Measurements from ENCODE around the gene TNNI3. TPM values are rescaled to one million over a fixed set of nuclear protein-coding genes. Genes with fewer than 3 reads are reported as not detected.
A peak's percentile ranks its signal among the peaks of the same experiment; 100 is the strongest.

Gene TNNI3
- total and polyA plus RNA-seq, 9 of the 15 experiments (the other 6 are each of a cell fraction or from before 2014, with no cell fraction given), result 4.7 to 158 (median 42.0) TPM

GRCh38 chr19:55113570-55114039, 43.9 kb downstream of the TNNI3 start:
- DNase-seq (ENCODE audit: extremely low read depth in 1 of 4, low spot score in 3 of 4) (peak; percentile 41 to 59 (median 52)), FAIRE-seq (no peak), ATAC-seq (no peak)
- 49% methylated on average over 10 of the region's 12 CpGs for WGBS (ENCODE audit: insufficient coverage, low coverage, missing lambda C conversion rate)
- Histone ChIP-seq H4K20me1 (replicated peaks; ENCODE audit: control insufficient read depth, insufficient read depth, low read length) (peaks cover 33% of the 10 kb centered on the region), H3K9ac (ENCODE audit: insufficient read depth in 1 of 2, low read depth in 2 of 2, low read length in 2 of 2) (peak overlapping the region in 1 of 2 experiments; percentile 81; a peak in 2 of 4 replicates), H3K4me1 (replicated peaks in 1 of 2; ENCODE audit: control insufficient read depth in 2 of 2, insufficient read depth in 2 of 2, low read length in 2 of 2) (peaks cover 36 to 65% of the 10 kb centered on the region in 2 experiments), H3K4me3 (no peak overlapping the region), H3K4me2 (ENCODE audit: insufficient read depth, low read length) (0 out of 2 replicates have a peak overlapping the region, but pooled peaks have one; percentile 4), H3K79me2 (ENCODE audit: control insufficient read depth, insufficient read depth, low read length) (peaks cover 67% of the 10 kb centered on the region), H3K36me3 (ENCODE audit: control insufficient read depth, insufficient read depth, low read length) (peaks cover 53% of the 10 kb centered on the region; the same call in 2 of the 3 replicates), H3K9me3 (replicated peaks; ENCODE audit: control insufficient read depth, insufficient read depth, low read depth, low read length) (no peaks in the 10 kb centered on the region), H2AFZ (ENCODE audit: low read depth, low read length) (no peak overlapping the region), H3K27ac (ENCODE audit: extremely low read depth, low read depth, low read length) (peak overlapping the region; percentile 18; the same call in 2 of the 3 replicates), H3K9me1 (ENCODE audit: control insufficient read depth, insufficient read depth, low read length) (peaks cover 4% of the 10 kb centered on the region), H3K27me3 (ENCODE audit: control insufficient read depth in 2 of 2, insufficient read depth in 2 of 2, low read length in 2 of 2) (no peaks in the 10 kb centered on the region)
- CTCF ChIA-PET (ENCODE audit: low intra/inter-chr PET ratio), result no interaction called here
- POLR2A ChIA-PET, result interaction anchor here (0.6 to 0.7 kb wide), 2 partner anchors 79 to 89 kb away, joined by 3 to 4 read pairs; no protein-coding TSS in a partner anchor
- intact Hi-C loops (cut with micrococcal nuclease), result no loop called here
- in situ Hi-C loops (cut with MboI), result no loop called here
- no TSS peak for BruUV-seq (replicated peaks)
- peak; percentile 73; the same call in 1 of the 2 replicates for TF ChIP-seq ATF7 (IDR thresholded peaks at IDR 0.05)
- TF ChIP-seq FIP1L1 (IDR thresholded peaks at IDR 0.05; ENCODE audit: low read depth, low read length, poor library complexity, severe bottlenecking), result no peak
- TF ChIP-seq FOXJ3 (CRISPR knock-in tag; IDR thresholded peaks at IDR 0.05), result 0 out of 2 replicates have a peak, but pooled peaks have one; percentile 58
- TF ChIP-seq BHLHE40 (IDR thresholded peaks at IDR 0.05; ENCODE audit: low read length), result peak; percentile 98
- TF ChIP-seq FOXK2 (conservative IDR thresholded peaks at IDR 0.05 in 1 of 2, IDR thresholded peaks at IDR 0.05 in 1 of 2; ENCODE audit: low read depth in 2 of 2), result no peak
- peak; percentile 26 to 74 for TF ChIP-seq E2F6 (IDR thresholded peaks at IDR 0.05; ENCODE audit: borderline replicate concordance in 1 of 2, extremely low read depth in 1 of 2, insufficient read depth in 1 of 2, insufficient read length in 1 of 2, low read depth in 1 of 2, low read length in 1 of 2, poor library complexity in 1 of 2, severe bottlenecking in 1 of 2)
- TF ChIP-seq MEF2A (IDR thresholded peaks at IDR 0.05; ENCODE audit: control insufficient read depth, low read depth, low read length), result no peak
- TF ChIP-seq SNRNP70 (optimal IDR thresholded peaks at IDR 0.05; ENCODE audit: low read depth, low read length), result no peak
- no peak for TF ChIP-seq IRF9 (tag; IDR thresholded peaks at IDR 0.05)
- TF ChIP-seq RFX1 (IDR thresholded peaks at IDR 0.05), result peak; percentile 94
- peak; percentile 29; the same call in 1 of the 2 replicates for TF ChIP-seq JUND (IDR thresholded peaks at IDR 0.05; ENCODE audit: borderline replicate concordance, low read depth, low read length)
- TF ChIP-seq JUND (tag; IDR thresholded peaks at IDR 0.05; ENCODE audit: borderline replicate concordance, low read depth, low read length), result no peak
- peak; percentile 31; the same call in 1 of the 2 replicates for TF ChIP-seq ZFX (CRISPR knock-in tag; IDR thresholded peaks at IDR 0.05)
- no peak for TF ChIP-seq TRIM24 (IDR thresholded peaks at IDR 0.05)
- peak; percentile 38; the same call in 1 of the 2 replicates for TF ChIP-seq MYC (IDR thresholded peaks at IDR 0.05; ENCODE audit: low read depth, low read length)
- no peak for TF ChIP-seq MYC (CRISPR knock-in tag; IDR thresholded peaks at IDR 0.05; ENCODE audit: borderline replicate concordance, low read depth)
- no peak for TF ChIP-seq HMG20A (CRISPR knock-in tag; conservative IDR thresholded peaks at IDR 0.05)
- peak; percentile 95 for TF ChIP-seq VEZF1 (CRISPR knock-in tag; IDR thresholded peaks at IDR 0.05)
- TF ChIP-seq MXI1 (IDR thresholded peaks at IDR 0.05; ENCODE audit: low read depth, low read length), result 0 out of 2 replicates have a peak, but pooled peaks have one; percentile 46
